AG09309 (cell line): Measurements from ENCODE around the gene RPS6KA4.

Source experiments
- DNase-seq: peaks from one replicate; pipeline ENCODE4 v3.0.0-alpha.2; 2010; ENCODE audit warnings: low read depth
- H3K4me3 ChIP-seq: 2 replicates; pipeline ENCODE4 v1.5.1; 2011; ENCODE audit warnings: mild to moderate bottlenecking, low read depth, low read length, moderate library complexity; ENCODE audit not compliant: control insufficient read depth
- CTCF ChIP-seq: IDR thresholded peaks from 2 replicates; pipeline ENCODE4 v1.5.1; 2011; ENCODE audit warnings: mild to moderate bottlenecking, low read depth, low read length, inconsistent platforms; ENCODE audit not compliant: insufficient read depth, control insufficient read depth; ENCODE audit errors: missing control alignments

The RPS6KA4 gene

GRCh38 chr11:64407221-64407620 lies 48.3 kb downstream of the RPS6KA4 start:
- TF ChIP-seq CTCF: no peak
- DNase-seq: no peak
- no peak overlapping the region for H3K4me3 ChIP-seq

- TF ChIP-seq CTCF: no peak
- DNase-seq: no peak
- no peak overlapping the region for H3K4me3 ChIP-seq
Measured at GRCh38 chr11:64407630-64408029, 48.7 kb downstream of the RPS6KA4 start.

GRCh38 chr11:64409278-64409677 lies 50.3 kb downstream of the RPS6KA4 start:
- no peak overlapping the region for H3K4me3 ChIP-seq
- DNase-seq: no peak
- TF ChIP-seq CTCF: no peak

- TF ChIP-seq CTCF: no peak
- no peak overlapping the region for H3K4me3 ChIP-seq
- no peak for DNase-seq
Measured at GRCh38 chr11:64409707-64410403, 50.9 kb downstream of the RPS6KA4 start.

- no peak overlapping the region for H3K4me3 ChIP-seq
- DNase-seq: no peak
- no peak for TF ChIP-seq CTCF
Measured at GRCh38 chr11:64410404-64410734, 51.4 kb downstream of the RPS6KA4 start.

GRCh38 chr11:64413417-64413816 lies 54.5 kb downstream of the RPS6KA4 start:
- H3K4me3 ChIP-seq: no peak overlapping the region
- TF ChIP-seq CTCF: no peak
- no peak for DNase-seq

- no peak for DNase-seq
- no peak for TF ChIP-seq CTCF
Measured at GRCh38 chr11:64415286-64415685, 56.3 kb downstream of the RPS6KA4 start.

More at GRCh38 chr11:64415286-64415685, 56.3 kb downstream of the RPS6KA4 start:
- H3K4me3 ChIP-seq: no peak overlapping the region
